ENCODE results near the gene PACSIN1. TPM values are rescaled to one million over a fixed set of nuclear protein-coding genes. Genes with fewer than 3 reads are reported as not detected.
A peak's percentile ranks its signal among the peaks of the same experiment; 100 is the strongest.

PACSIN1 gene
- total RNA-seq, 2 experiments from 2014 or later: 0.07 to 0.15 TPM

DNA sequence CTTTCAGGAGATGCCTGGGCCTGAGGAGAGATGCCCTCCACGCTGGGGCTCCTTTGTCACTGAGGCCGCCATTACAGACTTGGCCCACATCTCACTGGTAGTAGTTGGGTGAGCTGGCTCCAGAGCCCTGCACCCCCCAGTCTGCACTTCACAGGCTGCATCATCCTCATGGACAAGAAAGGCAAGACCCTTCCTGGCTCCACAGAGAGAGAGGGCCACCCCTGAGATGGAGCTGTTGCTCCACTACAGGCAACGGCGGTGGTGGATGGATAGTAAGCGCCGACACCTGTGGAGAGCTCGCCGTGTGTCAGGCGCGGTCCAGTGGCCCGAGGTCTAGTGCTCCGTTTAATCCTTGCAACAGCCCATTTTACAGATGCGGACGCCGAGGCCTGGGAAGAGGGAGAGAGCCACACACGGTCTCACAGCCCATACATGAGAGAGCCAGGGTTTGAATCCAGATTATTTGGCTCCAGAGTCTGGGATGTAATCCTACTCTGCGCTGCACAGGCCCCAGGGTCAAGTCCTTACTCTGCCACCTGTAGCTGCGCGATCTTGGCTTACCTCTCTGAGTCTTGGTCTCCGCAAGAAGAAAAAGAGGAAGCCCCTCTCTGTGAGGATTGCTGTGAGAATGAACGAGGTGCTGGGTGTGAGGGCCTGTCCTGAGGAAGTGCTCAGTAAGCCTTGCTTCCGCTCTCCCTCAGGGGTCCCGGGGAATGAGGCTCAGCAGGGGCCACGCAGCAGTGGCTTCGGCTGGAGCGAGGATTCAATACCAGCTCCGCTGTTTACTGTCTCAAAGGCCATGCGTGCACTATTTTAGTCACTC lies 55.8 kb downstream of the PACSIN1 start:
- CTCF ChIA-PET: no interaction called here
- no peak for DNase-seq
- Mint-ChIP-seq H3K27ac (no peak overlapping the region), H3K4me1 (ENCODE audit: low read depth) (no peaks in the 10 kb centered on the region), H3K4me3 (no peak overlapping the region), H3K36me3 (ENCODE audit: low read depth) (no peaks in the 10 kb centered on the region), H3K27me3 (ENCODE audit: low read depth) (no peaks in the 10 kb centered on the region), H3K9me3 (no peaks in the 10 kb centered on the region)
- intact Hi-C loops (cut with micrococcal nuclease): no loop called here

DNA sequence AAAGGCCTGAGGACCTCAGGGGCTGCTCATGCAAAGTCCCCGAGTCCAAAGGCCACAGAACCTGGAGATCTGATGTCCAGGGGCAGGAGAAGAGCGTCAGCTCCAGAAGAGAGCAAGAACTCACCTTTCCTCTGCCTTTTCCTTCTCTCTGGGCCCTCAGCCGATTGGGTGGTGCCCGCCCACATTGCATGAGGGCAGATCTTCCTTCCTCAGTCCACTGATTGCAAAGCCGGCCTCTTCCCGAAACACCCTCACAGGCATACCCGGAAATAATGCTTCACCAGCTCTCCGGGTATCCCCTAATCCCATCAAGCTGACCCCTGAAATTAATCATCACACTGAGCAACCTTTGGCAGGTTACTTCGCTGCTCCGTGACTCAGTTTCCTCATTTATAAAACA lies 56.9 kb downstream of the PACSIN1 start:
- Mint-ChIP-seq H3K9me3 (no peaks in the 10 kb centered on the region), H3K27ac (no peak overlapping the region), H3K4me1 (ENCODE audit: low read depth) (peaks cover 5% of the 10 kb centered on the region), H3K36me3 (ENCODE audit: low read depth) (no peaks in the 10 kb centered on the region), H3K27me3 (ENCODE audit: low read depth) (no peaks in the 10 kb centered on the region), H3K4me3 (no peak overlapping the region)
- CTCF ChIA-PET: interaction anchor here (0.6 kb wide), 1 partner anchor 63 kb away, joined by 3 read pairs; no protein-coding TSS in a partner anchor
- intact Hi-C loops (cut with micrococcal nuclease): no loop called here
- no peak for DNase-seq

DNA sequence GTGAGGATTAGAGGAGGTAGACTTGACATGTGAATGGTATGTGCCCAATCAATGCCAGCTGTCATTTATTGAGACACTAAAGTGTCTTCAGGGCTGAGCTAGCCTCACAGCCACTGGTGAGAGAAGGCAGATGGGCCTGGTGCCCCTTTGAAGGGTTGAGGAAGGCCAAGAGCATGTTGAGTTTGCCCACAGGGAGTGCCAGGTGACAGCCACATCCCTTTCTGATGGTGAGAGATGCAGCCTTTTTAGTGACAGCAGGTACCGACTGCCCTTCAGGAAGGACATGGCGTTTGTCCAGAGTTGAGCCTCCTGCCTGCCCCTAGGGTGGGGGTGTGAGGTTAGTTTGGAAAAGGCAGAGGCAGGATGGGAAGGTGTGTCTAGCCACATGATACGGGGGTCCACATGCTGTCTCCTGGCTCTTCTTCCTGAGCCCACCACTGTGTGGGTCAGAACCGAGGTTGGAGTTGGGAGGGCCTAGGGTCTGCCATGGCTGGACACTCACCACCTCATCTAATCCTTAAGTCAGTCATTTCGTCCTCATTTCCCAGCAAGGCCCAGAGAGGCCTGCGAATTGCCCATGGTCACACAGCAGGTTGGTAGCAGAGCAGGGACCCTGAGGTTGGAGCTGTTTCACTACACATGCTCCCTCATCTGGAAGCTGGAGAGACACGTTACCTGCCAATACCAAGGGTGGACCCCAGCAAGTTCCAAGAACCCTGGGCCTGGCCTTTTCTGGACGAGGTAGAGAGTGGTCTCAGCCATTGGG lies 57.7 kb downstream of the PACSIN1 start:
- peaks cover 6% of the 10 kb centered on the region for H3K4me1 Mint-ChIP-seq (ENCODE audit: low read depth)
- CTCF ChIA-PET: no interaction called here
- no peak for DNase-seq
- no peaks in the 10 kb centered on the region for H3K36me3 Mint-ChIP-seq (ENCODE audit: low read depth)
- no peak overlapping the region for H3K4me3 Mint-ChIP-seq
- H3K27ac Mint-ChIP-seq: no peak overlapping the region
- intact Hi-C loops (cut with micrococcal nuclease): no loop called here
- H3K9me3 Mint-ChIP-seq: no peaks in the 10 kb centered on the region
- H3K27me3 Mint-ChIP-seq (ENCODE audit: low read depth): no peaks in the 10 kb centered on the region

DNA sequence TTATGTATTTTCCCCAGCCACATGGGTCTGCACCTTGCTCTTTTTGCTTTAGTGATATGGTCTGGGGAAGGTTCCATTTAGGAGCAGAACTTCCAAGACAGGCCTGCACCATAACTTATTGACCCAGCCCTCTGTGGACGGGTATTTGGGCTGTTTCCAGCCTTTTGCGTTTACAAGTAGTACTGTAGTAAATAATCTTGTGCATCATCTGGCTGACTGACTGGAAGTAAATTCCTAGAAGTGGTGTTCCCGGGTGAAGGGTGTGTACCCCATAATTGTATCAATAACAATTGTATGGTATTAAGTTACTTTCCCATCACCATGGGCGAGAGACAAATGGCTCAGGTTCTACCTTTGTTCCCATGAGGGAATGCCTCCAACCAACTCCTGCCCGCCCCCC lies 58.6 kb downstream of the PACSIN1 start:
- CTCF ChIA-PET: no interaction called here
- DNase-seq: no peak
- H3K4me1 Mint-ChIP-seq (ENCODE audit: low read depth): peaks cover 6% of the 10 kb centered on the region
- no peaks in the 10 kb centered on the region for H3K36me3 Mint-ChIP-seq (ENCODE audit: low read depth)
- H3K9me3 Mint-ChIP-seq: no peaks in the 10 kb centered on the region
- H3K27ac Mint-ChIP-seq: no peak overlapping the region
- intact Hi-C loops (cut with micrococcal nuclease): no loop called here
- no peaks in the 10 kb centered on the region for H3K27me3 Mint-ChIP-seq (ENCODE audit: low read depth)
- H3K4me3 Mint-ChIP-seq: no peak overlapping the region

DNA sequence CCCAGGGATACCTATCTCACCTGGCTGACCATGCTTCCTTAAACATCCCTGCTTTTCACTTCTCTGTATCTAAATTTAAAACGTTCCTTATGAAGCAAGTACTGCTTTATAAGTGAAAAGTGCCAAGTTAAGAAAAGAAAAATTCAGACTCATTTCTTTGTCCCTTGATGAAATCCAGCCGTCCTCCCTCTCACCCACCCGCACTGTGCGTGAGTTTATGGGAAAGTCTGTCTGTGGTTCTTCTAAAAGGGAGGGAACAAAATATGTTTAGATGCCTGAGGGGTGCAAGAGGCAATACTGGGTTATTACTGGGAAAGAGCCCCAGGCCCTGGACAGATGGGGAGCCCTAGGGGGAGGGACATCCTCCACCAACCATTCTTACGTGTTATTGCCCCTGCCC lies 59.1 kb downstream of the PACSIN1 start:
- Mint-ChIP-seq H3K27me3 (ENCODE audit: low read depth) (no peaks in the 10 kb centered on the region), H3K9me3 (no peaks in the 10 kb centered on the region), H3K27ac (no peak overlapping the region), H3K36me3 (ENCODE audit: low read depth) (no peaks in the 10 kb centered on the region), H3K4me1 (ENCODE audit: low read depth) (peaks cover 6% of the 10 kb centered on the region), H3K4me3 (no peak overlapping the region)
- DNase-seq: no peak
- CTCF ChIA-PET: no interaction called here
- intact Hi-C loops (cut with micrococcal nuclease): loop anchor here (5.0 kb wide), 1 partner anchor 617 kb away; the partner anchor contains the start of gene TCP11

DNA sequence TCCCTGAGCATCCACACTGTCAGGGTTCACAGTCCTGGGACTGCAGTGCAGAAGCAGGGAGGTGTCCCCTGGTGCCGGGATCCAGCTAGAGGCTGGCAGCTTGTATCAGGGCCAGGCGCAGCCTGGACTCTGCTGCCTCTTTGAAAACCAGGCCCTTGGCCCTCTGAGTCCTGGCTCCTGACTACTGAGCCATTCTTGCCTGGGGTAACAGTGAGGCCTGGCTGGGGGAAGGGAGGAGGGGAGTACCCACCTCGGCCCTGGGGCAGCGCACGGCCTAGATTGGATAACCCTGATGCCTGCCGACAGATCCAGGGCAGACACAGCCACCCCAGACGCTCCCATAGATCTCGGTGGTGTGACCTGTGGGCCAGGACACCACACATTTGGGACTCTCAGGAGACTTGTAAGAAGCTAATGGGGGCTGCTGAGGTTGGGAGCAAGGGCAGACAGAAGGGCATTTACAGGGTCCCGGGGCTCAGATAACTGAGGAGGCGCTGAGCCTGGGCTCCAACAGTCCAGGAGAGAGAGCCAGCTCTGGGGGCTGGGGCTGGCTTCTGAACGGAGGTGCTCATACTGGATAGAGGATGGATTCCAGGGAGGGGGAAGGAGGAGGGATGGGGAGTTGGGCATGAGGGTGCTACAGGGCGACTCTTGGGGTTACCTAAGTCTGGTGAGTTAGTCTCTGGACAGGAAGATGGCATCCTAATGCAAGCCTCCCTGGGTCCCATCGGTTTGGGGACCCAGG lies 59.7 kb downstream of the PACSIN1 start:
- CTCF ChIA-PET: interaction anchor here (2.3 kb wide), 1 partner anchor 84 kb away, joined by 14 read pairs; no protein-coding TSS in a partner anchor
- no peaks in the 10 kb centered on the region for H3K9me3 Mint-ChIP-seq
- H3K36me3 Mint-ChIP-seq (ENCODE audit: low read depth): no peaks in the 10 kb centered on the region
- H3K27me3 Mint-ChIP-seq (ENCODE audit: low read depth): no peaks in the 10 kb centered on the region
- no peak for DNase-seq
- no peak overlapping the region for H3K4me3 Mint-ChIP-seq
- intact Hi-C loops (cut with micrococcal nuclease): loop anchor here (2.0 to 5.0 kb wide), 5 partner anchors 41 to 617 kb away; partner anchors contain the start of genes HMGA1, SMIM29 and TCP11
- no peak overlapping the region for H3K27ac Mint-ChIP-seq
- H3K4me1 Mint-ChIP-seq (ENCODE audit: low read depth): peaks cover 6% of the 10 kb centered on the region

DNA sequence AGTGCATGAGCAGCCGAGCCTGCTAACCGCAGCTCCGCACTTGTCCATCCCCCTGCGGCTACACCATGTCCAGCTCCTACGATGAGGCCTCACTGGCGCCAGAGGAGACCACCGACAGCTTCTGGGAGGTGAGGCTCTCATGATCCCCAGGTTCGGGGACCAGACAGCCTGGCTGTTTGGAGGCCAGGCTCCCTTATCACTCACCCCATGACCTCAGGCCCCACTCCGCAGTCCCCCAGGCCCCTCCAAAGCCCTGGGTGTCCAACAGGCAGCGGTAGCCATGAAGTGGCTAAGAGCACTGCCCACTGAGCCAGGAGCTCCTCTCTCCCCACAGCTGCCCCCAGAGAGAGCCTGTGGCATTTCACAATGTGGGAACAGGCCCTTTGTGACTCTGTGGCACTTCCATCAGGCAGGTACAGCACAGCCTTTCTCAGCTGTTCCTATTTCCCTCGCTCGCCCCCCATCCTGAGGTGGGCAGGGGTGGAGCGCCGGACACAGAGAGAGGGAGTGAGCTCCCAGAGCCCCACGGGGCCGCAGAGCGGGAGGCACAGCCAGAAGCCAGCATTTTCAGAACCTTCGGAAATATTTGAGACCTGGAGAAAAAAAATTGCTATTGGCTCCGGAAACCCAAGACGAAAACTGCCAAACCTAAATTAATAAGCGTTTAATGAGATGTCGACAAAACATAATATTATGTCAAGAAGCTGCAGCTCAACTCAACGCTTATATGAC lies 60.5 kb downstream of the PACSIN1 start:
- peaks cover 6% of the 10 kb centered on the region for H3K4me1 Mint-ChIP-seq (ENCODE audit: low read depth)
- H3K4me3 Mint-ChIP-seq: no peak overlapping the region
- H3K27me3 Mint-ChIP-seq (ENCODE audit: low read depth): no peaks in the 10 kb centered on the region
- no peaks in the 10 kb centered on the region for H3K36me3 Mint-ChIP-seq (ENCODE audit: low read depth)
- no peak for DNase-seq
- intact Hi-C loops (cut with micrococcal nuclease): loop anchor here (2.0 to 5.0 kb wide), 5 partner anchors 42 to 616 kb away; partner anchors contain the start of genes HMGA1, SMIM29 and TCP11
- CTCF ChIA-PET: interaction anchor here (0.7 to 2.3 kb wide), 2 partner anchors 66 to 83 kb away, joined by 3 to 14 read pairs; no protein-coding TSS in a partner anchor
- no peaks in the 10 kb centered on the region for H3K9me3 Mint-ChIP-seq
- H3K27ac Mint-ChIP-seq: no peak overlapping the region

DNA sequence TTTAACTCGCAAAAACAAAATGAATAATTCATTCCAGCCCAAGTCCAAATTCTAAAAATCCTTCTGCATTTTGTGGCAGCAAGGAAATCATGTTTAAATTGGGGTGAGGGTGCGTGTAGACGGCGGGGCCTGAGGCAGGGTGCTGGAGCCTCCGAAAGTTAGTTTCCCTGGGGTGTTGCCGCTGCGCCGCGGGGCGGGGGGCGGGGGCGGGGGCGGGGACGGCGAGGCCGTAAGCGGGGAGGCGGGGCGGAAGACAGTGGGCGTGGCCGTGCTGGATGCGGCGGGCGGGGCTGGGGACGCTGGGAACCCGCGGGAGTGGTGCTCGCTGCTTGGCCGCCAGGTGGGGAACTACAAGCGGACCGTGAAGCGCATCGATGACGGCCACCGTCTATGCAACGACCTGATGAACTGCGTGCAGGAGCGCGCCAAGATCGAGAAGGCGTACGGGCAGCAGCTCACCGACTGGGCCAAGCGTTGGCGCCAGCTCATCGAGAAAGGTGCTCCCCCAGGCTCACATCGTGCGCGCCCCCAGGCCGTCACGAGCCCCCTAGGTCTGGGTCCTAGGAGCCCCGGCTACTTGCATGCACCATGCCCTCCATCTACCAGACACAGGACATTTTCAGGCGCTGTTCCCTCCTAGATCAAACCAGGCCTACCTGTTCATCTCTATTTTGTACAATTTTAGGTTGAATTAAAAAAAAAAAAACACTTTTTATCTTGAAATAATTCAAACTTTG lies 61.3 kb downstream of the PACSIN1 start:
- CTCF ChIA-PET: interaction anchor here (0.7 to 2.3 kb wide), 5 partner anchors 29 to 278 kb away, joined by 3 to 14 read pairs (median 3); partner anchors contain the start of gene SPDEF
- Mint-ChIP-seq H3K4me1 (ENCODE audit: low read depth) (peaks cover 6% of the 10 kb centered on the region), H3K36me3 (ENCODE audit: low read depth) (no peaks in the 10 kb centered on the region), H3K9me3 (no peaks in the 10 kb centered on the region), H3K4me3 (peak overlapping the region; percentile 38), H3K27ac (no peak overlapping the region), H3K27me3 (ENCODE audit: low read depth) (no peaks in the 10 kb centered on the region)
- peak; percentile 97 for DNase-seq
- intact Hi-C loops (cut with micrococcal nuclease): loop anchor here (1.0 to 5.0 kb wide), 7 partner anchors 42 to 615 kb away; partner anchors contain the start of genes HMGA1, SMIM29 and TCP11

DNA sequence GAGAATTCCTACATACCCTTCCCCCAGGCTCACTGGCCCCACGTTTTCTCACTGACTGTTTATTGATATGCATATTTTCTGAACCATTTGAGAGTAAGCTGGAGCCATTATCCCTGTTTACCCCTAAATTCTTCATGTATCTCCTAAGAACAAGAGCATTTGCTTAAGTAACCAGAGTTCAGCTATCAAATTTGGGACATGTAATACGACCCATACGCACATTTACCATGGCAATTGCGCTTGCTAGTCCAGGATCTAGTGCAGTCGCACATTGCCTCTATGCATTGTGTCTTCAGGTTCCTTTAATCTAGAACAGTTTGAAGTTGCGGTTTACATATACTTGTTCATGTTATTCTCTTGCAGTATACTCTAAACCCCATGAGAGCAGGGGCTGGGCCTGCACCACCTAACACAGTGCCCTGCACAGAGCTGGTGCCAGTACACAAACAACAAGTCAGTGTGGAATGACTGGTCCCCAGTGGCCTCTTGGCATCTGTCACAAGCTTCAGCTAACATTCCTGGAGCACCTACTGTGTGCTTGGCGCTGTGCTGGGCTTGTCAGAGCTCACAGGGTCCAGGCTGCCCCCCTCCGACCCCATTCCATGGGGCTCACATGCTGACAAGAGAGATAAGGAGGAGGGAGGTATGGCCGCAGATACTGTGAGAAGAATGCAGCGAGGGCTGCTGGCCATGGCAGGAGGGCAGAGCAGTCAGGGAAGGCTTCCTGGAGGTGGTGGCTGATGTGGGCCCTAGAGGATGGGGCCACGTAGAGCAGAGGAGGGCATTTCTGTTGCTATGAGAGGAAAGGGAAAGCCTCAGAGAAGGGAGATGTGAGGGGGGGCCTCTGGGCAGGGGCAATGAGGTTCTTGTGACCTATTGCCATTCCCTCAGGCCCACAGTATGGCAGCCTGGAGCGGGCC lies 62.1 kb downstream of the PACSIN1 start:
- Mint-ChIP-seq H3K27ac (no peak overlapping the region), H3K9me3 (no peaks in the 10 kb centered on the region), H3K4me1 (ENCODE audit: low read depth) (peaks cover 6% of the 10 kb centered on the region), H3K36me3 (ENCODE audit: low read depth) (no peaks in the 10 kb centered on the region), H3K27me3 (ENCODE audit: low read depth) (no peaks in the 10 kb centered on the region), H3K4me3 (no peak overlapping the region)
- intact Hi-C loops (cut with micrococcal nuclease): loop anchor here (1.0 to 5.0 kb wide), 7 partner anchors 43 to 614 kb away; partner anchors contain the start of genes HMGA1, SMIM29 and TCP11
- CTCF ChIA-PET: interaction anchor here (1.0 to 2.3 kb wide), 4 partner anchors 28 to 279 kb away, joined by 3 to 14 read pairs (median 3); partner anchors contain the start of gene SPDEF
- no peak for DNase-seq

DNA sequence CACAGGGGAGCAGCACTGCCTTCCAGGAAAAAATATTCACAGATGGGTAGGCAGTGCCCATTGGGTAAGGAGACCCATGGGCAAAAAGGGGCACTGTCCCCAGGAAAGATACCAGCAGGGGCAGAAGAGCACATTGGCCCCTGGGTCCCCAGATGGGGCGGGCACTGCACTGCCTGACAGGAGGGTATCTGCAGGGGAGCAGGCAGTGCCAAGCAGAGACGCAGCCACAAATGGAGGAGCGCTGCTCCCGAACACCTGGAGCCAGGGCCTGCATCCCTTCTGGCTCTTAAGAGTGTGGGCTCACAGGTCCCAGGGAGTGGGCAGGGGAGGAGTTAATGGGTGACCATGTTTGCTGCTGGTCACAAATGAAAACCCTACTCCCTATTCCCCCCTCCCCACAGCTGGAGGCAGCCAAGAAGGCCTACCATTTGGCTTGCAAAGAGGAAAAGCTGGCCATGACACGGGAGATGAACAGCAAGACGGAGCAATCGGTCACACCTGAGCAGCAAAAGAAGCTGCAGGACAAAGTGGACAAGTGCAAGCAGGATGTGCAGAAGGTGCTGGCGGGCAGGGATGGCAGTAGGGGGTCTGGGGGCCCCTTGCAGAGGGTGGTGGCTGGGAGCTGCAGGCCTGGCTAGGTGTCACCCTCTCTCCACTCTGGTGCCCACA lies 63.3 kb downstream of the PACSIN1 start:
- no peak for DNase-seq
- Mint-ChIP-seq H3K27ac (no peak overlapping the region), H3K36me3 (ENCODE audit: low read depth) (no peaks in the 10 kb centered on the region), H3K4me1 (ENCODE audit: low read depth) (peaks cover 6% of the 10 kb centered on the region), H3K4me3 (no peak overlapping the region), H3K27me3 (ENCODE audit: low read depth) (no peaks in the 10 kb centered on the region), H3K9me3 (no peaks in the 10 kb centered on the region)
- intact Hi-C loops (cut with micrococcal nuclease): loop anchor here (5.0 kb wide), 1 partner anchor 613 kb away; the partner anchor contains the start of gene TCP11
- CTCF ChIA-PET: interaction anchor here (1.0 kb wide), 1 partner anchor 80 kb away, joined by 4 read pairs; no protein-coding TSS in a partner anchor

Measured in activated naive CD4-positive, alpha-beta T cell treated with anti-CD3 and anti-CD28 coated beads for 36 hours (primary cell).